Osteoblast (primary cell): ENCODE measurements around the gene RAVER1. TPM values are rescaled to one million over a fixed set of nuclear protein-coding genes. Genes with fewer than 3 reads are reported as not detected.
"Not testable (repeated sequence)": the region's sequence is repeated elsewhere in the genome, so short reads cannot be mapped to it uniquely, and the experiment has no call there.

Experiments
- DNase-seq: peaks from one replicate; pipeline ENCODE4 v3.0.0; 2011; ENCODE audit warnings: low spot score, mixed read lengths; ENCODE audit not compliant: insufficient read length; ENCODE audit errors: missing footprints
- H2AFZ ChIP-seq: 2 replicates; pipeline ENCODE4 v1.6.0; 2011; ENCODE audit warnings: mild to moderate bottlenecking, low read length
- H3K27ac ChIP-seq: 2 replicates; pipeline ENCODE4 v1.5.1; 2011; ENCODE audit warnings: mild to moderate bottlenecking, low read depth, low read length, moderate library complexity
- H3K27me3 ChIP-seq: 2 replicates; pipeline ENCODE4 v1.6.0; 2012; ENCODE audit warnings: mild to moderate bottlenecking, control low read depth, inconsistent platforms, low read length, moderate library complexity; ENCODE audit not compliant: insufficient read depth
- H3K36me3 ChIP-seq: 2 replicates; pipeline ENCODE4 v1.5.1; 2011; ENCODE audit warnings: mild to moderate bottlenecking, low read length, control low read depth, moderate library complexity; ENCODE audit not compliant: insufficient read depth
- H3K4me1 ChIP-seq: 2 replicates; pipeline ENCODE4 v1.5.1; 2011; ENCODE audit warnings: mild to moderate bottlenecking, low read length, control low read depth, moderate library complexity; ENCODE audit not compliant: insufficient read depth
- H3K4me2 ChIP-seq: 2 replicates; pipeline ENCODE4 v1.6.0; 2011; ENCODE audit warnings: mild to moderate bottlenecking, low read length; ENCODE audit not compliant: insufficient read depth
- H3K4me3 ChIP-seq: fragments of 200-600 bp; sonication (generic); 3 replicates; pipeline ENCODE4 v1.5.1; 2012; ENCODE audit warnings: mild to moderate bottlenecking, low read length, inconsistent platforms; ENCODE audit not compliant: insufficient read depth
- H3K79me2 ChIP-seq: 2 replicates; pipeline ENCODE4 v1.6.0; 2012; ENCODE audit warnings: mild to moderate bottlenecking, low read length, control low read depth, inconsistent platforms; ENCODE audit not compliant: insufficient read depth
- H3K9me3 ChIP-seq: 2 replicates; pipeline ENCODE4 v1.5.1; 2011; ENCODE audit warnings: low read depth, low read length, control low read depth
- H4K20me1 ChIP-seq: 2 replicates; pipeline ENCODE4 v1.6.0; 2012; ENCODE audit warnings: mild to moderate bottlenecking, low read length, control low read depth; ENCODE audit not compliant: insufficient read depth
- CTCF ChIP-seq: IDR thresholded peaks from 2 replicates; pipeline ENCODE4 v1.5.1; 2011; ENCODE audit warnings: mild to moderate bottlenecking, low read depth, low read length, moderate library complexity; ENCODE audit errors: extremely low read depth
- total RNA-seq: library from RNA; depleted of rRNA; stranded (reverse); fragments of >200 nt; gene quantifications from 2 replicates; pipeline ENCODE4 v1.2.3, GENCODE V29; 2012

RAVER1 gene
- total RNA-seq, 1 donor: 8.0 TPM

GRCh38 chr19:10343495-10343894, 10.2 kb upstream of the RAVER1 start:
- Histone ChIP-seq H4K20me1 (no peaks in the 10 kb centered on the region), H3K4me1 (peaks cover 5% of the 10 kb centered on the region), H3K4me3 (no peak overlapping the region), H3K27ac (no peak overlapping the region), H3K27me3 (no peaks in the 10 kb centered on the region), H3K9me3 (no peaks in the 10 kb centered on the region), H2AFZ (no peak overlapping the region), H3K79me2 (no peaks in the 10 kb centered on the region), H3K4me2 (no peak overlapping the region), H3K36me3 (no peaks in the 10 kb centered on the region)
- no peak for DNase-seq
- TF ChIP-seq CTCF: no peak

GRCh38 chr19:10339977-10340376, 6.6 kb upstream of the RAVER1 start:
- Histone ChIP-seq H3K4me1 (no peaks in the 10 kb centered on the region), H3K36me3 (no peaks in the 10 kb centered on the region)

GRCh38 chr19:10339380-10339960, 6.1 kb upstream of the RAVER1 start, which contains the start of gene ICAM3:
Gene ICAM3 (minus strand): TSS chr19:10339624. CDS start chr19:10339614, 10 bp downstream.
- no peak within 1 kb of the TSS for H3K4me2 ChIP-seq
- no peak within 1 kb of the TSS for H2AFZ ChIP-seq
- no peak for TF ChIP-seq CTCF
- H3K36me3 ChIP-seq: no peaks in the 10 kb centered on the region
- peak; percentile 67 for DNase-seq
- H3K4me3 ChIP-seq: no peak within 1 kb of the TSS
- H3K79me2 ChIP-seq: no peaks in the 10 kb centered on the region
- H3K9me3 ChIP-seq: no peaks in the 10 kb centered on the region
- no peaks in the 10 kb centered on the region for H3K27me3 ChIP-seq
- no peaks in the 10 kb centered on the region for H4K20me1 ChIP-seq
- no peak within 1 kb of the TSS for H3K27ac ChIP-seq
- H3K4me1 ChIP-seq: peaks cover 2% of the 10 kb centered on the region

More at GRCh38 chr19:10339977-10340376, 6.6 kb upstream of the RAVER1 start:
- Histone ChIP-seq H3K9me3 (no peaks in the 10 kb centered on the region), H3K4me3 (no peak overlapping the region), H3K27ac (no peak overlapping the region), H3K4me2 (no peak overlapping the region), H3K79me2 (no peaks in the 10 kb centered on the region), H2AFZ (no peak overlapping the region), H4K20me1 (no peaks in the 10 kb centered on the region), H3K27me3 (no peaks in the 10 kb centered on the region)
- peak; percentile 23 for DNase-seq
- no peak for TF ChIP-seq CTCF

- TF ChIP-seq CTCF: no peak
- H3K4me1 ChIP-seq: peaks cover 7% of the 10 kb centered on the region
- H4K20me1 ChIP-seq: no peaks in the 10 kb centered on the region
- peak; percentile 50 for DNase-seq
- H3K79me2 ChIP-seq: no peaks in the 10 kb centered on the region
- no peak overlapping the region for H3K4me2 ChIP-seq
- H2AFZ ChIP-seq: no peak overlapping the region
- H3K27me3 ChIP-seq: no peaks in the 10 kb centered on the region
- no peak overlapping the region for H3K27ac ChIP-seq
- H3K4me3 ChIP-seq: no peak overlapping the region
- no peaks in the 10 kb centered on the region for H3K36me3 ChIP-seq
- no peaks in the 10 kb centered on the region for H3K9me3 ChIP-seq
These were observed 5.6 kb upstream of the RAVER1 start for GRCh38 chr19:10338940-10339339.

GRCh38 chr19:10336725-10337124, 3.4 kb upstream of the RAVER1 start:
- H3K4me2 ChIP-seq, H2AFZ ChIP-seq, DNase-seq, H3K27me3 ChIP-seq, H3K27ac ChIP-seq, H3K9me3 ChIP-seq, H3K4me3 ChIP-seq, H3K36me3 ChIP-seq: not testable (repeated sequence)
- Histone ChIP-seq H3K79me2 (peaks cover 18% of the 10 kb centered on the region), H3K4me1 (peaks cover 21% of the 10 kb centered on the region), H4K20me1 (peaks cover 11% of the 10 kb centered on the region)
